IPS DF 4.7 (cell line): ENCODE measurements around the gene PLA2G4D.
"Not testable (repeated sequence)": the region's sequence is repeated elsewhere in the genome, so short reads cannot be mapped to it uniquely, and the experiment has no call there.

Experiments
- DNase-seq: peaks from one replicate; pipeline ENCODE4 v3.0.0-alpha.2; 2013; ENCODE audit warnings: low spot score; ENCODE audit errors: extremely low read depth

PLA2G4D gene

DNA sequence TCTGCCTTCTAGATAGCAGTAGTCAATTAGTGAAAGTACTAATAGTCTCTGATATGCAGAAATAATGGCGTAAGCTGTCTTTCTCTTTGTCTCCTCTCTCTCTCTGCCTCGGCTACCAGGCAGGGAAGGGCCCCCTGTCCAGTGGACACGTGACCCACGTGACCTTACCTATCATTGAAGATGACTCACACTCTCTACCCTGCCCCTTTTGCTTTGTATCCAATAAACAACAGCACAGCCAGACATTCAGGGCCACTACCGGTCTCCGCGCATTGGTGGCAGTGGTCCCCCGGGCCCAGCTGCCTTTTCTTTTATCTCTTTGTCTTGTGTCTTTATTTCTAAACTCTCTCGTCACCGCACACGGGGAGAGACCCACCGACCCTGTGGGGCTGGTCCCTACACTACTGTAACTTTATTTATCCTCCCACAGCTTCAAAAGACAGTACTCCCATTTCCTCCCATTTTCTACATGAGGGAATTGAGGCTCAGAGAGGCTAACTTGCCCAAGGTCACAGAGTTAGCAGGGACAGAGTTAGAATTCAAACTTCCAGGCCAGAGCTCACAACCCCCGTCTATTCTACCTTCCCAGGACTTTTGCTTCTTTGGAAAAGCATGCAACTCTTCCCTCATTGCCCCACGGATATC lies 2.5 kb downstream of the PLA2G4D start:
- DNase-seq, result not testable (repeated sequence)

GRCh38 chr15:42090781-42091180 lies 3.6 kb downstream of the PLA2G4D start:
- DNase-seq, result no peak

GRCh38 chr15:42090370-42090769 lies 4.0 kb downstream of the PLA2G4D start:
- no peak for DNase-seq

DNA sequence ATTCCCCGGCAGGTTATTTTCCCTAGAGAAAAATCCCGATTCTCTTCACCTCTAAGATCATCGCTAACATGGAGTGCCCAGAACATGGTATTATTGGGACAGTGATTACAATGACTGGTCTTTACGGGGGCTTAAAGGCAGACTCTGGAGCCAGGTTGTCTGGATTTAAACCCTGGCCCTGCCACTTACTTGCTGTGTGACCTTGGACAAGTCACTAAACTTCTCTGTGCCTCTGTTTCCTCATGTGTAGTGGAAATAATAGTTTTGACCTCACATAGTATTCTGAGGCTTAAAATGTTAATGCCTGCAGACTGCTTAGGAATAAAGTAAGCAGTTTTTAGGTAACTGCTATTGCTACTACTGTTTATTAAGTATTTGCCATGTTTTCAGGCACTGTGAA lies 4.4 kb downstream of the PLA2G4D start:
- no peak for DNase-seq

DNA sequence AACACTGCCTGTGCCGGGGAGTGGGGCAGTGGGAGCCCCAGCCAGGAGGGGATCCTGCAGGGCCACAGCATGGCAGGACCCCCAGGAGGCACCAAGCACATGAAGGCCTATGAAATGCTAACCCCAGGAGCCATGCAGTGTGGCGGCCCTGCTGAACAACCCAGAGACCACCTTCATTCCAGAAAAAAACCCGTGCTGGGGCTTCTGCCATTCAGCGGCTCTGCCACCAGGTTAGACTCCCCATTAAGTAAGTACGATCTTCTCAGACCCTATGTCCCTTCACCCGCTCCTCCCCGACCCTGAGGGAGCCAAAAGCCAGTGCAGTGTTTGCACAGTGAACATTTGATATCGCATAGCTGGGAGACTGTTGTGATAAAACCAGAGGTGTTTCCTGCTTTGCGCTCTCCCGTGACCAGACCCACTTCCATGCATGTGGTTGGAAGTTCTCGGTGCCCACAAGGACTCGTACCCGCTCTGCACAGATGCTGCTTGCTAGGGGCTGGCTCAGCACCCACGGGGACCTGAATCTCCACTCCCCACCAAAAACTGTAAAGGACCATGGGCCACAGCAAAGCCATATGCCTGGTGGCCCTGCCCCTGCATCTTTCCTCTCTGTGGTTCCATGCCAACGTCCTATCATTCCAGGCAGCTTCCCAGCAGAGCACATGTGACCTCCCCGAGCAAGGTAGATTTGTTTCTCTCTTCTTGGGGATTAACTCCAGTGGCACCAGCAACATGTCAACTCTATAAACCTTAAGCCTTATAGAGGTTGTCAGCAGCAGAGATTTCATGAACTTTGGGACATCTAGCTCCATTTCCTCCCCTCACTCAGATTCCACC lies 5.3 kb downstream of the PLA2G4D start:
- DNase-seq, result no peak

DNA sequence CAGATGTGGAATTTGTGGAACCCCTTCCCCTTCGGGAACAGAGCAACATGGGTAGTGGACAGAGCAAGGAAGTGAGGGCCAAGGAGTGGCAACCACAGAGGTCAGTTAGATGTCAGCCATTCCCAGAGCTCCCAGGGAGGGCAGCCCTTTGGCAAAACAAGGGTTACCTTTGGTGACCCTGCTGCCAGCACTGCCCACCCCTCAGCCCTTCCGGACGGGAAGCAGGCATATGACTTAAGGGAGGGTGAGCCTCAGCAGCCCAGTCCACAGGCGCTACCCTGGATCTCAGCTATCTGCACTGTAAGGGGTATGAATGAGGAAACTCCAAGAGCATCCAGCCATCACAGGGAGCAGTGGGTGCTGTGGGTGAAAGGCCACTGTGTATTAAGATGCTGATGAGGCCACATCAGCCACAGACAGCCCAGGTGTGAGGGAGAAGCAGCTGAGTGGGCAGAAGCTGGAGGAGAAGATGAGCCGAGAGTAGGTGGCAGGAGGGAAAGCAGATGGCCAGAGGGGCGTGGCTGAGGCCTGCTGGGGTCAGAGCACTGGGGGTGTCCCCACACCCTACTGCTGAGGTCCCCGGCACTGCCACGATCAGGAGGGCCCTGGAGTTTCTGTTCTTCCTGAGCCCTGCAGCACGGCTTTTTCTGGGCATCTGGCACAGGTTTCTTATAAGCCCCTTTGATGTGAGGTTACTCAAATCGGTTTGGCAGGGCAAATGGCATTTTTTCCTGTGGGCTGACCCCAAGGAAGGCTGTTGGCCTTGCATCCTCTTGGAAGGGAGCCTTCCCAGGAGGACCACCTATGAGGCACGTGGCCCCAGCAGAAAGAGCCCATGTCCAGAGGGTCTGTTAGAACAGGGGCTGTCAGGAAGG lies 6.2 kb downstream of the PLA2G4D start:
- DNase-seq, result no peak

DNA sequence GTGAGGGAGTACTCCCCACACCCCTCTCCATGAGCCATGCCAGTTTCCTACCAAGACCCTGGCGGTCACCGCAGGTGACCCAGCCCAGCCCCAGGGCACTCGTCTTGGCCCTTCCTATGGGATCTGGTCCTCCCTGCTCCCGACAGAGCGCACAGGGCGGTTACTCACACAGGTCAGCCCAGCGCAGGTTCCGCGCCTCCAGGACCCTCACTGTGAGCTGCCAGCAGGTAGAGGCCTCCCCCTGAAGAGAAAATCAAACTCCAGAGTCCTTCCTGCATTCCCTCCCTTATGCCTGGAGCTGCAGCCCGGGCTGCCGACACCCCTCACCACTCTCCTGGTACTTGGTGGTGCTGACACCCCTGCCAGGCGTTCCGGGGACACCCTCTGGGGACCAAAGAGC lies 6.9 kb downstream of the PLA2G4D start:
- DNase-seq, result no peak

DNA sequence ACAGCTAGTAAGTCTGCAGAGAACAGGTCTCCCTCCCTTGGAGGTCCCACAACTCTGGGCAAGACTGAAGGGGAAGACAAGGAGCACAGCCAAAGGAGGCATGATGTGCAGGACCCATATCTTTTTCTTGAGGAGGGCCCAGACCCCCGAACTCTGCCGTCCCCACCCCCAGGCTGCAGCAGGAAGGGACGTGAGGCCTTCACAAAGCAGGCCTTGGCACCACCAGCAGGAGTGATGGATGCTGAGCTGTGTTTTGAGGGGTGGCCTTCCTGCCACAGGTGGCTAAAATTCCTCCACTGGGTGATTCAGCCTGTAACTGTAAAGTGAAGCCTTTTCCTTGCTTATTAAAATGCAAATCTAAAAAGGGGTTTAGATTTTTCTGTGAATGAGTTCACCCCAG lies 8.6 kb downstream of the PLA2G4D start:
- no peak for DNase-seq

- DNase-seq, result no peak
These were observed 9.1 kb downstream of the PLA2G4D start for GRCh38 chr15:42085236-42085605.

GRCh38 chr15:42084465-42085235 lies 9.7 kb downstream of the PLA2G4D start:
- DNase-seq, result no peak

DNA sequence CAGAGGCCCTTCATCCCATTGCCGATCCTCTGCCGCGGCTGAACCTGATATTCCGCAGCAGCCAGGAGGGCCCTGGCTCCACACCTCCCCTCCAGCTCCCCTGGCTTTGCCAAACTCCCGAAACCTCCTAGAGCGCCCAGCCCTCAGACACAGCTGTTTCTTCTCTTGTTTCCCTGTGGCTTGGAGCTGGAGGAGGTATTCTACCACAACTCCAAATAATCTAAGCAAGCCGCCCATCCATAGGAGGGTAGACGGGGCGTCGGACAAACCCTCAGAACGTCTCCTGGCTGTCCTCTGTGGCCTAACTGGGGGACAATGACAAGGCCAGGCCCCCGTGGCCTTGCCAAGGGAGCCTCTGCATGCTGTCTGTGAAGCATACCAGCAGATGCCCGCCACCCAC lies 10.4 kb downstream of the PLA2G4D start:
- no peak for DNase-seq

- no peak for DNase-seq
These were observed 10.8 kb downstream of the PLA2G4D start for GRCh38 chr15:42083605-42083908.

DNA sequence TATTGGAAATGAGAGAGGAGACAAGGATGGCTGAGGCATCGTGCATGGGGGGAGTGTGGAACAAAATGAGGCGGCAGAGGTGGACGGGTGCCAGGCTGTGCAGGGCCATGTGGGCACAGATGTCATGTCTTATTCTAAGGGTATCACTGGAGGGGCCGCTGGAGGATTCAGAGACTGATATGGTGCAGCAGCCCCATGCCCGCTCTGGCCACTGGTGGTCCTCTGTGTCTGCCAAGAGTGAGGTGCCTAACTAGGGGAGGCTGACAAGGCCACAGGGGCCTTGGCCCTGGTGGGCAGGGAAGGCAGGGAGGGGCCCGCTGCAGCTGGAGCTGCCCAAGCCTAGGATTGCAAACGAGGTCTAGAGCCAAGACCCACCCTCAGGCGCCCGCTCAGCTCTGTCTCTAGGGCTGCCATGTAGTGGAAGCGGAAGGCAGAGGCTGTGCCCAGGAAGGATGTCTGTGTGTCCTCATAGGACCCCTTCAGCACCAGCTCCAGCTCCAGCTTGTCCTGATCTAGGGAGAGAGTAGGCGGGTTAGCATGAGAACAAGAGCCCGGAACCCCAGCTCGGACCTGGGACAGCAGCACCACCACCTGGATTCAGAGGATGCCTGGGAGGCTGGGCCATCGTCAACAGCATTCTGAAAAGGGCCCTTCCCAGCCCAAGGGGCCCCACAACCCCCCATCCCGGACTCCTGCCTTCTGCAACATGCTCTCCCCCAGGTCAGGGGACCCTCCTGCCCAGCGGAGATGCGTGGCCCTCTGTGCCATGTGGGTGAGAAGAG lies 11.3 kb downstream of the PLA2G4D start:
- no peak for DNase-seq

DNA sequence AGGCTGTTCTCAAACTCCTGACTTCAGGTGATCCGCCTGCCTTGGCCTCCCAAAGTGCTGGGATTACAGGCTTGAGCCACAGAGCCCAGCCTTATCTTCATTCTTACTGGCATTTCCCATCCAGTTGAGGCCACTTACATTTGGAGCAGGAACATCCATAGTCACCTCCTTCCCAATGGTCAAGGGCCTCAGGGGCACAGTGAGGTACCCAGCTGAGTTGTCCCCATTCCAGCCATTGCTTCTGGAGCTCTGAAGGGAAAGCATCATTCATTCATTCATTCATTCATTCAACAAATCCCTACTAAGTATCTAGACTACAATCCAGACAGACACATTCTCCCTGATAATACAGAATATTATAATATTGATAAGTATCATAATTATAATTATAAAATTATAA lies 12.2 kb downstream of the PLA2G4D start:
- DNase-seq, result no peak

GRCh38 chr15:42080919-42081830 lies 13.2 kb downstream of the PLA2G4D start:
- DNase-seq, result no peak

- DNase-seq, result no peak
These were observed 14.0 kb downstream of the PLA2G4D start for GRCh38 chr15:42080186-42080918.

DNA sequence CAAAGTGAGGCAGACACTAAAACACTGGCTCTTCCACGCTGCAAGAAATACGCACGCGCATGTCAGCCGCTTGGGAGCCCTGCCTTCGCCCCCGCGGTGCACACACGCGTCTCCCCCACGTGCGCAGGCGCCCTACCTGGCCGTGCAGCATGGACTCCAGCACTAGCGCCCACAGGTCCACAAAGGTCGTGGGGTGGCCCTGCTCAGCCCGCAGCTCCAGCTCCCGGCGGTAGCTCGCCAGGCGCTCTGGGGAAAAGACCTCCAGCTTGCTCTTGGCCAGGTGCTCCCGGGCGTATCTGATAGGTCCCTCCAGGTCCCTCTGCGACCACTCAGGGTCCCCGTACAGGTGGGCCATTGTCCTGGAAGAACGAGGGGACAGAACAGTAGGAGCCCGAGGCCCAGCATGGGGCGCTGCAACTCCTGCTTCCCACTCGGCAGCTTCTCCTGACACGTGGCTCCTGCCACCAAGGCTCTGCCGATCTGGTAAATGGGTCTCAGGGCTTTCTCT lies 14.9 kb downstream of the PLA2G4D start:
- no peak for DNase-seq

DNA sequence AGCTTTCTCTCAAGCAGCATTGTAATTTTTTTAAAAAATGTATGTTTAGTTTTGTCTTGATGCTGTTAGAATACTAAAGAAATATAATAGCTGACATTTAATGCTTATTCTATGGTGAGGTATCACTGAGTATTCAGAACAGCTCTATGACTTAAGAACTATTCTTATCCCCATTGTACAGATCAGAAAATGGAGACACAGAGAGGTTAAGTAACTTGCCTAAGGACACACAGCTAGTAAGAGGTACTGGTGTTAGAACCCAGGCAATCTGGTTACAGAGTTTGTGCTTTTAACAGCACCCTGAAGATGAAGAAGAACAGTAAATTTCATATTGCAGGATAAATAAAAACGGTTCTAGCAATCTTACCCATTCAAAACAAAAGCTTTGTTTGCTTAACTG lies 15.5 kb downstream of the PLA2G4D start:
- DNase-seq, result no peak

DNA sequence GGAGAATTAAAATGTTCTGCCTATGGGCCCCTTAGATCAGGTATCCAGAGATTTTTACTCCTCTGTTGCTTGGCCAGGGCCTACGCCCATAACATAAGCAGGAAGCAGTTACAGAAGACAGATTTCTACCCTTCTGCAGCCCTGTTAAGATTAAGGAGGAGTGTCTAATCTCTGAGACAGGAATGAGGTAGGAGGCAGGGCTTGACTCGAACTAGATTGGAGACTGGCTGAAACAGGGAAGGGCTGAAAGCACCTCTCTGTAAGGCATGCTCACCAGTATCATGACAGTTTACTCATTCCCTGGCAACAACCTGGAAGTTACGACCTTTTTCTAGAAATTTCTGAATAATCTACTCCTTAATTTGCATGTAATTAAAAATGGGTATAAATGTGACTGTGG lies 16.7 kb downstream of the PLA2G4D start:
- no peak for DNase-seq
